K562 (cell line): ENCODE results near the gene NBEA. TPM values are rescaled to one million over a fixed set of nuclear protein-coding genes. Genes with fewer than 3 reads are reported as not detected.

ENCODE experiments used
- ATAC-seq: fragments of 200-7000 bp; cut with Tn5 transposase; 3 replicates; pipeline ENCODE4 v1.9.1; 2020; ENCODE audit warnings: moderate library complexity
- BruUV-seq: library from RNA; stranded (reverse); fragments of 400-500 nt; replicated peaks from 2 replicates; lab custom pipeline; 2021; lab: Mats Ljungman, UMichigan
- CTCF ChIA-PET: fragments of 300-600 bp; formaldehyde crosslinking; extraction: SDS; loops from one replicate; lab custom pipeline; 2021; ENCODE audit warnings: low intra/inter-chr PET ratio; lab: Yijun Ruan, JAX
- POLR2A ChIA-PET: fragments of 300-600, 350-650 bp; sonication (Branson Sonifier 250); formaldehyde crosslinking; extraction: SDS; loops from one replicate; lab custom pipeline; 2021; ENCODE audit warnings: antibody characterized with exemption, inconsistent platforms; lab: Yijun Ruan, JAX
- DNase-seq, 4 experiments: peaks; one replicate each; pipeline versions ENCODE4 v3.0.0 to v3.0.0-alpha.2; 2011 to 2018; ENCODE audit warnings: low spot score in 3 of 4, mixed read lengths in 3 of 4; ENCODE audit errors: extremely low read depth in 1 of 4
- FAIRE-seq: peaks from 2 replicates; lab custom pipeline; 2011; peaks lifted over from hg19 to GRCh38; lab: Jason Lieb, UNC
- H2AFZ ChIP-seq: 2 replicates; pipeline ENCODE4 v1.6.0; 2011; ENCODE audit warnings: low read depth, low read length, control low read depth, inconsistent platforms
- H3K27ac ChIP-seq: fragments of 200-600 bp; 3 replicates; pipeline ENCODE4 v1.8.0; 2011; ENCODE audit warnings: low read depth, mild to moderate bottlenecking, control low read depth, inconsistent platforms, low read length, moderate library complexity, mixed read lengths; ENCODE audit errors: extremely low read depth
- H3K27me3 ChIP-seq, 2 experiments: fragments of 300-600 bp in 1 of 2; 2 replicates in 1 of 2; 3 replicates in 1 of 2; pipeline versions ENCODE4 v1.6.0 to v1.8.0; 2011; ENCODE audit warnings: inconsistent platforms in 2 of 2, low read length in 2 of 2, mild to moderate bottlenecking in 1 of 2, mixed read lengths in 1 of 2, moderate library complexity in 1 of 2; ENCODE audit not compliant: control insufficient read depth in 2 of 2, insufficient read depth in 2 of 2
- H3K36me3 ChIP-seq: fragments of 300-600 bp; 3 replicates; pipeline ENCODE4 v1.8.0; 2011; ENCODE audit warnings: mild to moderate bottlenecking, low read length, inconsistent platforms; ENCODE audit not compliant: control insufficient read depth, insufficient read depth
- H3K4me1 ChIP-seq, 2 experiments: fragments of 200-600 bp in 1 of 2; replicated peaks in 1 of 2; 2 replicates in 1 of 2; 3 replicates in 1 of 2; pipeline versions ENCODE4 v1.5.1 to v1.8.0; 2011; ENCODE audit warnings: inconsistent platforms in 2 of 2, low read length in 2 of 2, mild to moderate bottlenecking in 1 of 2, mixed read lengths in 1 of 2, moderate library complexity in 1 of 2; ENCODE audit not compliant: control insufficient read depth in 2 of 2, insufficient read depth in 2 of 2
- H3K4me2 ChIP-seq: 2 replicates; pipeline ENCODE4 v1.6.1; 2011; ENCODE audit warnings: low read length, control low read depth, inconsistent platforms, mixed read lengths; ENCODE audit not compliant: insufficient read depth
- H3K4me3 ChIP-seq: fragments of 200-600 bp; sonication (generic), shearing (Covaris generic); 2 replicates; pipeline ENCODE4 v1.5.1; 2016; ENCODE audit warnings: control low read depth, inconsistent platforms
- H3K79me2 ChIP-seq: fragments of 200-600 bp; 3 replicates; pipeline ENCODE4 v1.8.0; 2011; ENCODE audit warnings: low read length, inconsistent platforms; ENCODE audit not compliant: control insufficient read depth, insufficient read depth
- H3K9ac ChIP-seq, 2 experiments: 2 replicates each; pipeline versions ENCODE4 v1.6.0 to v1.6.1; 2011; ENCODE audit warnings: low read depth in 2 of 2, low read length in 2 of 2, control low read depth in 1 of 2, inconsistent platforms in 1 of 2, mild to moderate bottlenecking in 1 of 2, mixed read lengths in 1 of 2; ENCODE audit not compliant: insufficient read depth in 1 of 2
- H3K9me1 ChIP-seq: one replicate; pipeline ENCODE4 v1.6.0; 2011; ENCODE audit warnings: inconsistent platforms, mild to moderate bottlenecking, low read length, moderate library complexity; ENCODE audit not compliant: control insufficient read depth, insufficient read depth
- H3K9me3 ChIP-seq: replicated peaks from 2 replicates; pipeline ENCODE4 v1.5.1; 2011; ENCODE audit warnings: low read depth, low read length, inconsistent platforms; ENCODE audit not compliant: control insufficient read depth, insufficient read depth
- H4K20me1 ChIP-seq: replicated peaks from 2 replicates; pipeline ENCODE4 v1.6.1; 2011; ENCODE audit warnings: low read length, inconsistent platforms, mixed read lengths; ENCODE audit not compliant: control insufficient read depth, insufficient read depth
- BHLHE40 ChIP-seq: IDR thresholded peaks from 2 replicates; pipeline ENCODE4 v1.6.1; 2011; ENCODE audit warnings: low read length, improper control_type of control experiment
- CBFB ChIP-seq: sonication (generic); formaldehyde crosslinking; IDR thresholded peaks from 2 replicates; pipeline ENCODE4 v1.4.0; 2020; ENCODE audit warnings: mild to moderate bottlenecking, missing genetic modification reagents
- CBX1 ChIP-seq: sonication (generic); IDR thresholded peaks from 2 replicates; pipeline ENCODE4 v1.6.1; 2016; ENCODE audit warnings: antibody characterized with exemption, low read depth, mild to moderate bottlenecking
- CEBPZ ChIP-seq: fragments of 150-350 bp; IDR thresholded peaks from 2 replicates; pipeline ENCODE4 v1.6.1; 2014; ENCODE audit warnings: low read depth, mild to moderate bottlenecking, low read length, borderline replicate concordance
- FOXO4 ChIP-seq: fragments of 450-650 bp; formaldehyde crosslinking; IDR thresholded peaks from 2 replicates; pipeline ENCODE4 v1.4.0; 2020; ENCODE audit warnings: mild to moderate bottlenecking, moderate library complexity
- ILF3 ChIP-seq: fragments of 450-650 bp; IDR thresholded peaks from 2 replicates; pipeline ENCODE4 v1.6.1; 2018; ENCODE audit warnings: antibody characterized with exemption, mild to moderate bottlenecking, moderate library complexity, borderline replicate concordance
- MYBL2 ChIP-seq, 2 experiments: fragments of 450-650 bp in 1 of 2; sonication (generic) in 1 of 2; formaldehyde crosslinking in 1 of 2; IDR thresholded peaks; 2 replicates each; pipeline versions ENCODE4 v1.6.1 to v1.8.1; 2017 to 2022; ENCODE audit warnings: borderline replicate concordance in 1 of 2, inconsistent platforms in 1 of 2, low read depth in 1 of 2, mild to moderate bottlenecking in 1 of 2, missing genetic modification reagents in 1 of 2, moderate library complexity in 1 of 2
- NFRKB ChIP-seq: fragments of 450-650 bp; IDR thresholded peaks from 2 replicates; pipeline ENCODE4 v1.6.1; 2016; ENCODE audit warnings: low read depth
- RBFOX2 ChIP-seq: fragments of 200-400 bp; formaldehyde crosslinking; IDR thresholded peaks from 2 replicates; pipeline ENCODE4 v1.6.1; 2017; ENCODE audit warnings: low read depth, mild to moderate bottlenecking, low read length, moderate library complexity
- ZFP36 ChIP-seq: fragments of 150-350 bp; IDR thresholded peaks from 2 replicates; pipeline ENCODE4 v1.6.1; 2018; ENCODE audit warnings: low read length, low read depth; ENCODE audit not compliant: partially characterized antibody
- ZNF121 ChIP-seq: sonication (generic); formaldehyde crosslinking; conservative IDR thresholded peaks from 2 replicates; pipeline ENCODE4 v1.8.0; 2022; ENCODE audit warnings: missing genetic modification reagents
- ZNF778 ChIP-seq: fragments of 450-650 bp; formaldehyde crosslinking; IDR thresholded peaks from 2 replicates; pipeline ENCODE4 v1.4.0; 2020; ENCODE audit warnings: mild to moderate bottlenecking, moderate library complexity
- ZNF785 ChIP-seq: fragments of 250-450 bp; sonication (Bioruptor Pico); IDR thresholded peaks from 2 replicates; pipeline ENCODE4 v1.4.0; 2020; ENCODE audit warnings: mild to moderate bottlenecking
- WGBS: fragments of 100-300 bp; shearing (Covaris generic); methylation state at CpG from one replicate; pipeline ENCODE4 v1.1.6; 2016; ENCODE audit warnings: low coverage, mixed read lengths; ENCODE audit not compliant: insufficient coverage; ENCODE audit errors: missing lambda C conversion rate; 5-methylcytosine and 5-hydroxymethylcytosine counted together
- in situ Hi-C: fragments of 300-500 bp; cut with MboI; formaldehyde crosslinking; loops from 4 replicates; pipeline ENCODE4 v1.15.0; 2018; ENCODE audit warnings: inconsistent platforms, mixed read lengths
- intact Hi-C: fragments of 100-400 bp; cut with micrococcal nuclease; formaldehyde crosslinking; loops from 2 replicates; pipeline ENCODE4 v1.14.2; 2022
- polyA plus RNA-seq, 8 experiments: library from polyadenylated mRNA; depleted of rRNA in 4 of 8; stranded (reverse) in 5 of 8; unstranded in 3 of 8; fragments of >200 nt; fragmentation: Nextera tagmentation in 2 of 8; fragmentation: Illumina TruSeq in 1 of 8; extraction: Ambion mirVana in 2 of 8; extraction: Trizol in 1 of 8; gene quantifications; 2 replicates each; pipeline versions ENCODE4 v1.2.1 to v1.2.3, GENCODE V29; 2011 to 2014; ENCODE audit warnings: inconsistent platforms in 1 of 8, missing spikeins in 1 of 8
- total RNA-seq, 7 experiments: library from RNA; depleted of rRNA in 6 of 7; stranded (reverse); fragments of >200 nt in 6 of 7; fragmentation: Illumina TruSeq in 2 of 7; extraction: Trizol in 2 of 7; gene quantifications; 2 replicates each; pipeline versions ENCODE4 v1.2.1 to v1.2.3, GENCODE V29; 2011 to 2021; ENCODE audit warnings: low replicate concordance in 1 of 7
- TF ChIP-seq, protein P1 (sequence below): IDR thresholded peaks from 2 replicates; pipeline ENCODE4 v1.6.1; 2014; ENCODE audit warnings: antibody characterized with exemption

NBEA gene
- total and polyA plus RNA-seq, 9 of the 15 experiments (the other 6 are each of a cell fraction or from before 2014, with no cell fraction given): 0.03 to 0.94 (median 0.05) TPM; not detected in 2

DNA sequence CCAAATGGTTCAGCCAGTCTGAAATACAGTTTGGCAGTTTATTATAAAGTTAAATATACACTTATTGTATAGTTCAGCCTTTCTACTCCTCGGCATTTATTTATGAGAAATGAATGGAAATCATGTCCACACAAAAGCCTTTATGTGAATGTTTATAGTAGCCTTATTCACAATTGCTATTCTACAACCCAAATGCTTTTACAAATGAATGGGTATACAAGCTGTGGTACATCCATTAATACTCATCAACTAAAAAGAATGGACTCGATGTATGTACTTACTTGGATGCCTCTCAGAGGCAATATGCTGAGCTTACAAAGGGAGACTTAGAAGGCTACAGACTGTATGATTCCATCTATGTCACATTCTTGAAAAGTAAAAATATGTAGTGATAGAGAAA lies 150.7 kb downstream of the NBEA start:
- no peaks in the 10 kb centered on the region for H4K20me1 ChIP-seq
- no peak overlapping the region for H2AFZ ChIP-seq
- H3K4me2 ChIP-seq: no peak overlapping the region
- intact Hi-C loops (no loop called here), in situ Hi-C loops (no loop called here)
- no peak overlapping the region for H3K9ac ChIP-seq
- no peaks in the 10 kb centered on the region for H3K27me3 ChIP-seq
- H3K9me3 ChIP-seq: no peaks in the 10 kb centered on the region
- H3K4me1 ChIP-seq: no peaks in the 10 kb centered on the region
- H3K9me1 ChIP-seq: no peaks in the 10 kb centered on the region
- no peaks in the 10 kb centered on the region for H3K79me2 ChIP-seq
- DNase-seq: no peak
- TF ChIP-seq RBFOX2 (no peak), ZFP36 (no peak), ZNF778 (no peak), ZNF785 (CRISPR knock-in tag) (no peak), CBFB (CRISPR knock-in tag) (no peak), NFRKB (no peak), BHLHE40 (no peak), MYBL2 (IDR thresholded peaks at IDR 0.05; ENCODE audit: low read depth) (no peak), MYBL2 (CRISPR knock-in tag; IDR thresholded peaks at IDR 0.05; ENCODE audit: borderline replicate concordance) (no peak), ZNF121 (CRISPR knock-in tag) (no peak), FOXO4 (CRISPR knock-in tag) (no peak), CBX1 (no peak), ILF3 (no peak), CEBPZ (no peak)
- TF ChIP-seq, protein P1, sequence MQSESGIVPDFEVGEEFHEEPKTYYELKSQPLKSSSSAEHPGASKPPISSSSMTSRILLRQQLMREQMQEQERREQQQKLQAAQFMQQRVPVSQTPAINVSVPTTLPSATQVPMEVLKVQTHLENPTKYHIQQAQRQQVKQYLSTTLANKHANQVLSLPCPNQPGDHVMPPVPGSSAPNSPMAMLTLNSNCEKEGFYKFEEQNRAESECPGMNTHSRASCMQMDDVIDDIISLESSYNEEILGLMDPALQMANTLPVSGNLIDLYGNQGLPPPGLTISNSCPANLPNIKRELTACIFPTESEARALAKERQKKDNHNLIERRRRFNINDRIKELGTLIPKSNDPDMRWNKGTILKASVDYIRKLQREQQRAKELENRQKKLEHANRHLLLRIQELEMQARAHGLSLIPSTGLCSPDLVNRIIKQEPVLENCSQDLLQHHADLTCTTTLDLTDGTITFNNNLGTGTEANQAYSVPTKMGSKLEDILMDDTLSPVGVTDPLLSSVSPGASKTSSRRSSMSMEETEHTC: no peak
- ChIA-PET POLR2A (no interaction called here), CTCF (no interaction called here)
- no peaks in the 10 kb centered on the region for H3K36me3 ChIP-seq
- no TSS peak for BruUV-seq
- no peak overlapping the region for H3K27ac ChIP-seq
- WGBS: 0% methylated on average over 2 of the region's 2 CpGs
- no peak overlapping the region for H3K4me3 ChIP-seq
- ATAC-seq: no peak
- no peak for FAIRE-seq
